ENCODE measurements around the gene PDE7B.

The PDE7B gene

DNA sequence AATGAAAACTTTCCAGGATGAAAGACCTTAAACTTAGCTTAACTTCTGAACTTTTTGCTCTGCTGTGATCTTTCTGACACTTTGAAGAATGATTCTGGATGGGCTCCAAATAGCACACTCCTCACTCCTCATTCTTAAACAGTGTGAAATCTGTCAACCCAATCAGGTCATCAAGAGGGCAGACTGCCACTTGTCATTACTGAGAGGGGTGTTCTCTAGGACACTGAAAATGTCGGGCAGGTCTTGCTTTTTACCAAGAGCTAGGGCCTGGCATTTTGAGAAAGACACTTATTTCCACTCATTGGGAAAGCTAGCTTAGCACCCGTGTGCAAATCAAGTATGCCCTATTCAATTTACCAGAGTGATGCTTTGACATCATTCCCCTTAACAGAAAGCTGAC is 276.4 kb downstream of the PDE7B start:
- TF ChIP-seq, protein P1, sequence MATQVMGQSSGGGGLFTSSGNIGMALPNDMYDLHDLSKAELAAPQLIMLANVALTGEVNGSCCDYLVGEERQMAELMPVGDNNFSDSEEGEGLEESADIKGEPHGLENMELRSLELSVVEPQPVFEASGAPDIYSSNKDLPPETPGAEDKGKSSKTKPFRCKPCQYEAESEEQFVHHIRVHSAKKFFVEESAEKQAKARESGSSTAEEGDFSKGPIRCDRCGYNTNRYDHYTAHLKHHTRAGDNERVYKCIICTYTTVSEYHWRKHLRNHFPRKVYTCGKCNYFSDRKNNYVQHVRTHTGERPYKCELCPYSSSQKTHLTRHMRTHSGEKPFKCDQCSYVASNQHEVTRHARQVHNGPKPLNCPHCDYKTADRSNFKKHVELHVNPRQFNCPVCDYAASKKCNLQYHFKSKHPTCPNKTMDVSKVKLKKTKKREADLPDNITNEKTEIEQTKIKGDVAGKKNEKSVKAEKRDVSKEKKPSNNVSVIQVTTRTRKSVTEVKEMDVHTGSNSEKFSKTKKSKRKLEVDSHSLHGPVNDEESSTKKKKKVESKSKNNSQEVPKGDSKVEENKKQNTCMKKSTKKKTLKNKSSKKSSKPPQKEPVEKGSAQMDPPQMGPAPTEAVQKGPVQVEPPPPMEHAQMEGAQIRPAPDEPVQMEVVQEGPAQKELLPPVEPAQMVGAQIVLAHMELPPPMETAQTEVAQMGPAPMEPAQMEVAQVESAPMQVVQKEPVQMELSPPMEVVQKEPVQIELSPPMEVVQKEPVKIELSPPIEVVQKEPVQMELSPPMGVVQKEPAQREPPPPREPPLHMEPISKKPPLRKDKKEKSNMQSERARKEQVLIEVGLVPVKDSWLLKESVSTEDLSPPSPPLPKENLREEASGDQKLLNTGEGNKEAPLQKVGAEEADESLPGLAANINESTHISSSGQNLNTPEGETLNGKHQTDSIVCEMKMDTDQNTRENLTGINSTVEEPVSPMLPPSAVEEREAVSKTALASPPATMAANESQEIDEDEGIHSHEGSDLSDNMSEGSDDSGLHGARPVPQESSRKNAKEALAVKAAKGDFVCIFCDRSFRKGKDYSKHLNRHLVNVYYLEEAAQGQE (IDR thresholded peaks at IDR 0.05; ENCODE audit: insufficient read depth in 1 of 2, low read depth in 2 of 2, low read length in 2 of 2), result no peak
- TF ChIP-seq FOXP2 (optimal IDR thresholded peaks at IDR 0.05; ENCODE audit: borderline replicate concordance, extremely low read depth, extremely low read length, insufficient read depth) (no peak), POLR2AphosphoS5 (IDR thresholded peaks at IDR 0.05; ENCODE audit: low read depth, low read length) (no peak), SIN3A (IDR thresholded peaks at IDR 0.05; ENCODE audit: borderline replicate concordance, insufficient read depth, low read length) (no peak), TAF1 (IDR thresholded peaks at IDR 0.05; ENCODE audit: borderline replicate concordance, insufficient read depth, low read length) (no peak)

DNA sequence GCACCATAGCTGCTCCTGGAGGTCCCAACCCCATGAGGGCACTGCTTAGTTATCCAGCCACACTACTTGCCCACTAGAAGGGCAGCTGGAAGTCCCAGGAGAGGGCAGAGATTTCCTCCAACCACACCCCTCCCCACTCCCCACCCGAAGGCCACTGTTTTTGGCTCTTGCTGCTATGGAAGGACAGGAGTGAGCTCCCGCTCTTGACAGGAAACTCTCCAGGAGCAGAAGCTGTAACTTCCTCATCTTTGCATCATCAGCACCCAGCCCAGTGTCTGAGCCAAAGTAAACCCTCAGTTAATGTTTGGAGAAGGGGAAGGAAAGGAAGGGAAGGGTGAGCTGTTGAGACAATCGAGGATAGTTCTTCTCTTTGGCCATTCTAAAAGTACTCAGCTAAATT is 277.9 kb downstream of the PDE7B start:
- TF ChIP-seq TAF1 (IDR thresholded peaks at IDR 0.05; ENCODE audit: borderline replicate concordance, insufficient read depth, low read length) (no peak; the same call in 1 of the 2 replicates), SIN3A (IDR thresholded peaks at IDR 0.05; ENCODE audit: borderline replicate concordance, insufficient read depth, low read length) (peak; percentile 34; the same call in 1 of the 2 replicates), FOXP2 (optimal IDR thresholded peaks at IDR 0.05; ENCODE audit: borderline replicate concordance, extremely low read depth, extremely low read length, insufficient read depth) (no peak), POLR2AphosphoS5 (IDR thresholded peaks at IDR 0.05; ENCODE audit: low read depth, low read length) (no peak)
- TF ChIP-seq, protein P1 (IDR thresholded peaks at IDR 0.05; ENCODE audit: insufficient read depth in 1 of 2, low read depth in 2 of 2, low read length in 2 of 2), result no peak

DNA sequence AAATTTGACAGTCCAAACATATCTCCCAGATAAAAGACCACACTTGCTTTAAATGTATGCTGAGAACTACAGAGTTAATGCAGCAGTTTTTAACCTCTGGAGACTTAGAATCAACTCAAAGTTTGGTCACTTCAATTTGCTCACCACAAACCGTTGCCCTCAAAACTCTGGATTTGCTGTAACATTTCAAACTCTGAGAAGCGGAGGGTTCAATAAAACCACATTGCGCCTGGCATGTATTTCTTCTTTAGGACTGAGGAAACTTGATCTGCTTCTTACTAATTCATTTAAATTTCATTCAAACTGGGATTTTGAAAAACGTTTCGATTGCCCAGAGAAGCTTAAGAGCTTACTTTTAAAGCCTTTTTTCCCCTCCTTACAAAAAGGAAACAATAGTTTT is 282.8 kb downstream of the PDE7B start:
- TF ChIP-seq FOXP2 (optimal IDR thresholded peaks at IDR 0.05; ENCODE audit: borderline replicate concordance, extremely low read depth, extremely low read length, insufficient read depth) (no peak), POLR2AphosphoS5 (IDR thresholded peaks at IDR 0.05; ENCODE audit: low read depth, low read length) (no peak), SIN3A (IDR thresholded peaks at IDR 0.05; ENCODE audit: borderline replicate concordance, insufficient read depth, low read length) (no peak), TAF1 (IDR thresholded peaks at IDR 0.05; ENCODE audit: borderline replicate concordance, insufficient read depth, low read length) (no peak)
- TF ChIP-seq, protein P1 (IDR thresholded peaks at IDR 0.05; ENCODE audit: insufficient read depth in 1 of 2, low read depth in 2 of 2, low read length in 2 of 2), result no peak

DNA sequence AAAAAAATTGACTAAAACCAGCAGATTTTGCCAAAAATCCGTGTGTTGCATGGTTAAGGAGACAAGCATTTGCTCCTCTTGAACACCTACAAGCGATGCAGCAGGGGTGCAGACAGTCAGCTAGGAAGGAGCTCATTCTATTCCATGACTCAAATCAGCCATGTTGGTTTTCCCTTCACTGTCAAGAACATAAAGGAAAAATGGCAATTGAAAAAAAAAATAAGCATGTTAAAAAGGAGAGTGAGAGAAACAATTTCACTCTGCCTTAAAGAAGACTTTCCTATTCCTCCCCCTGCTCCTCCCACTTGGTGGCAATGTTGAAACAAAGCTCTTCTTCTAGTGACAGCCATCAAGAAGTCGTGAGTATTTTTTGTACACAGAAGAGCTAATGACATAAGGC is 283.2 kb downstream of the PDE7B start:
- TF ChIP-seq POLR2AphosphoS5 (IDR thresholded peaks at IDR 0.05; ENCODE audit: low read depth, low read length) (no peak), SIN3A (IDR thresholded peaks at IDR 0.05; ENCODE audit: borderline replicate concordance, insufficient read depth, low read length) (no peak), TAF1 (IDR thresholded peaks at IDR 0.05; ENCODE audit: borderline replicate concordance, insufficient read depth, low read length) (no peak), FOXP2 (optimal IDR thresholded peaks at IDR 0.05; ENCODE audit: borderline replicate concordance, extremely low read depth, extremely low read length, insufficient read depth) (no peak)

DNA sequence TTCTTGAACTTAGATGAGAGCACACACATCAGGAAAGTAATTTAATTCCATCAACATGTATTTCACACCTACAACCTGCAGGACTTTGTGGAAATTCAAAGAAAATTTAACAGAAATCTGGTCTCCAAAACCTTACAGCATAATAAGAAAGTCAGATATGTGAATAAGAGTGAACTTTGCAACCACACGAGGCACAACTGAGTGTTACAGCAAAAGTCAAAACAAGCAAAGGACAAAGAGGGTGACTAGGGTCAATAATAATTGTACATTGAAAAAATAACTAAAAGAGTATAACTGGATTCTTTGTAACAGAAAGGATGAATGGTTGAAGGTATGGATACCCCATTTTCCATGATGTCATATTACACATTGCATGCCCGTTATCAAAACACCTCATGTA is 284.8 kb downstream of the PDE7B start:
- TF ChIP-seq TAF1 (IDR thresholded peaks at IDR 0.05; ENCODE audit: borderline replicate concordance, insufficient read depth, low read length), result no peak
- TF ChIP-seq, protein P1 (IDR thresholded peaks at IDR 0.05; ENCODE audit: insufficient read depth in 1 of 2, low read depth in 2 of 2, low read length in 2 of 2), result no peak
- no peak for TF ChIP-seq SIN3A (IDR thresholded peaks at IDR 0.05; ENCODE audit: borderline replicate concordance, insufficient read depth, low read length)
- TF ChIP-seq POLR2AphosphoS5 (IDR thresholded peaks at IDR 0.05; ENCODE audit: low read depth, low read length), result no peak
- no peak for TF ChIP-seq FOXP2 (optimal IDR thresholded peaks at IDR 0.05; ENCODE audit: borderline replicate concordance, extremely low read depth, extremely low read length, insufficient read depth)

Measured in PFSK-1 (cell line).